Measurements from ENCODE around the gene EIF1AD.

EIF1AD gene

GRCh38 chr11:66006891-66007176 is 4.9 kb upstream of the EIF1AD start:
- Histone ChIP-seq H3K27ac (no peak overlapping the region), H2AFZ (ENCODE audit: low read depth) (no peak overlapping the region), H3K4me1 (ENCODE audit: low read depth, poor library complexity, severe bottlenecking) (peaks cover 18% of the 10 kb centered on the region), H3K9ac (no peak overlapping the region), H3K27me3 (ENCODE audit: insufficient read depth, low read depth) (no peaks in the 10 kb centered on the region), H3K4me3 (IDR thresholded peaks at IDR 0.05; ENCODE audit: insufficient read depth, low read depth, low read length) (no peak overlapping the region), H4K20me1 (ENCODE audit: insufficient read depth) (no peaks in the 10 kb centered on the region), H3K36me3 (ENCODE audit: insufficient read depth) (0 out of 2 replicates have a peak, but pooled peaks cover 5% of the 10 kb centered on the region), H3K79me2 (ENCODE audit: insufficient read depth, low read depth) (peaks cover 9% of the 10 kb centered on the region), H3K4me2 (no peak overlapping the region)
- TF ChIP-seq CTCF (conservative IDR thresholded peaks at IDR 0.05; ENCODE audit: low read depth, low read length): no peak

GRCh38 chr11:66006134-66006890 is 4.4 kb upstream of the EIF1AD start:
- H3K27me3 ChIP-seq (ENCODE audit: insufficient read depth, low read depth): no peaks in the 10 kb centered on the region
- H2AFZ ChIP-seq (ENCODE audit: low read depth): no peak overlapping the region
- 0 out of 2 replicates have a peak, but pooled peaks cover 5% of the 10 kb centered on the region for H3K36me3 ChIP-seq (ENCODE audit: insufficient read depth)
- peaks cover 14% of the 10 kb centered on the region for H3K79me2 ChIP-seq (ENCODE audit: insufficient read depth, low read depth)
- no peak overlapping the region for H3K4me3 ChIP-seq (IDR thresholded peaks at IDR 0.05; ENCODE audit: insufficient read depth, low read depth, low read length)
- H3K4me1 ChIP-seq (ENCODE audit: low read depth, poor library complexity, severe bottlenecking): peaks cover 18% of the 10 kb centered on the region
- H3K4me2 ChIP-seq: no peak overlapping the region
- H3K9ac ChIP-seq: no peak overlapping the region
- no peak overlapping the region for H3K27ac ChIP-seq
- H4K20me1 ChIP-seq (ENCODE audit: insufficient read depth): no peaks in the 10 kb centered on the region
- no peak for TF ChIP-seq CTCF (conservative IDR thresholded peaks at IDR 0.05; ENCODE audit: low read depth, low read length)

GRCh38 chr11:66004186-66004585 is 2.2 kb upstream of the EIF1AD start:
- no peaks in the 10 kb centered on the region for H4K20me1 ChIP-seq (ENCODE audit: insufficient read depth)
- H3K9ac ChIP-seq: no peak overlapping the region
- H3K79me2 ChIP-seq (ENCODE audit: insufficient read depth, low read depth): peaks cover 27% of the 10 kb centered on the region
- TF ChIP-seq CTCF (conservative IDR thresholded peaks at IDR 0.05; ENCODE audit: low read depth, low read length): no peak
- H3K36me3 ChIP-seq (ENCODE audit: insufficient read depth): 0 out of 2 replicates have a peak, but pooled peaks cover 5% of the 10 kb centered on the region
- H3K4me1 ChIP-seq (ENCODE audit: low read depth, poor library complexity, severe bottlenecking): peaks cover 23% of the 10 kb centered on the region
- H3K4me2 ChIP-seq: no peak overlapping the region
- H3K4me3 ChIP-seq (IDR thresholded peaks at IDR 0.05; ENCODE audit: insufficient read depth, low read depth, low read length): no peak overlapping the region
- no peaks in the 10 kb centered on the region for H3K27me3 ChIP-seq (ENCODE audit: insufficient read depth, low read depth)
- H2AFZ ChIP-seq (ENCODE audit: low read depth): no peak overlapping the region
- no peak overlapping the region for H3K27ac ChIP-seq

- H3K79me2 ChIP-seq (ENCODE audit: insufficient read depth, low read depth): peaks cover 27% of the 10 kb centered on the region
- 0 out of 2 replicates have a peak, but pooled peaks cover 5% of the 10 kb centered on the region for H3K36me3 ChIP-seq (ENCODE audit: insufficient read depth)
- no peak for TF ChIP-seq CTCF (conservative IDR thresholded peaks at IDR 0.05; ENCODE audit: low read depth, low read length)
- H3K9ac ChIP-seq: peak overlapping the region; percentile 63; the same call in 1 of the 2 replicates
- H3K27me3 ChIP-seq (ENCODE audit: insufficient read depth, low read depth): no peaks in the 10 kb centered on the region
- no peak overlapping the region for H3K4me3 ChIP-seq (IDR thresholded peaks at IDR 0.05; ENCODE audit: insufficient read depth, low read depth, low read length)
- no peak overlapping the region for H2AFZ ChIP-seq (ENCODE audit: low read depth)
- no peaks in the 10 kb centered on the region for H4K20me1 ChIP-seq (ENCODE audit: insufficient read depth)
- H3K4me1 ChIP-seq (ENCODE audit: low read depth, poor library complexity, severe bottlenecking): peaks cover 21% of the 10 kb centered on the region
- peak overlapping the region; percentile 71 for H3K4me2 ChIP-seq
- peak overlapping the region; percentile 21; the same call in 1 of the 2 replicates for H3K27ac ChIP-seq
These were observed 1.3 kb upstream of the EIF1AD start for GRCh38 chr11:66003291-66003690.
